ENCODE measurements around the gene RIN3.
A peak's percentile ranks its signal among the peaks of the same experiment; 100 is the strongest.

RIN3 gene

DNA sequence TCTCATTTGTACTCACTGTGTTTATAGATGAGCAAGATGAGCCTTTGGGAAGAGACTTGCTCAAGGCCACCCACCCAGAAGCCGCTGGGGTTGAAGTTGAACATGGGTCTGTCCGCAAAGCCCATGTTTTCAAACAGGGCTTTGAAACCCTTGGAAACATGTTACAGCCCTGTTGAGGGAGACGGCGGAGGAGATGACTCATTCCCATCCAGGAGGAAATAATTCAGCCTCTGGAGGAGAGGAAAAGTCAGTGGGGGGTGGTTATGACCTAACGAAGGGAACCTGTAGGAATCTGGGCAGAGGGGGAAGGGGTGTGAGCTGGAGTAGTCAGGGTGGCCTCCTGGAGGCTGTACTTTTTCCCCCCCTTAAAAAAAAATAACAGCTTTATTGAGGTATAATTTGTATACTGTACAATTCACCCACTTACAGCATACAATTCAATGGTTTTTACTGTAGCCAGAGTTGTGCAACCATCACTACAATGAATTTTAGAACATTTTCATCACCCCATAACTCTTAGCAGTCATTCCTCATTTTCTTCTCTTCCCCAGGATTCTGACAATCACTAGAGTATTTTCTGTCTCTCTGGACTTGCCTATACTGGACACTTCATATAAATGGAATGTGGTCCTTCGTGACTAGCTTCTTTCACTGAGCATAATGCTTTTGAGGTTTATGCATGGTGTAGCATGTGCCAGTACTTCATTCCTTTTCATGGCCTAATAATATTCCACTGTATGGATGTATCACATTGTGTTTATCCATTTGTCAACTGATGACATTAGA lies 1.9 kb upstream of the RIN3 start:
- DNase-seq, result no peak

GRCh38 chr14:92512807-92513203 lies 776 bp upstream of the RIN3 start:
- DNase-seq, result no peak

GRCh38 chr14:92513966-92514843 lies 624 bp downstream of the RIN3 start:
- DNase-seq, result no peak

DNA sequence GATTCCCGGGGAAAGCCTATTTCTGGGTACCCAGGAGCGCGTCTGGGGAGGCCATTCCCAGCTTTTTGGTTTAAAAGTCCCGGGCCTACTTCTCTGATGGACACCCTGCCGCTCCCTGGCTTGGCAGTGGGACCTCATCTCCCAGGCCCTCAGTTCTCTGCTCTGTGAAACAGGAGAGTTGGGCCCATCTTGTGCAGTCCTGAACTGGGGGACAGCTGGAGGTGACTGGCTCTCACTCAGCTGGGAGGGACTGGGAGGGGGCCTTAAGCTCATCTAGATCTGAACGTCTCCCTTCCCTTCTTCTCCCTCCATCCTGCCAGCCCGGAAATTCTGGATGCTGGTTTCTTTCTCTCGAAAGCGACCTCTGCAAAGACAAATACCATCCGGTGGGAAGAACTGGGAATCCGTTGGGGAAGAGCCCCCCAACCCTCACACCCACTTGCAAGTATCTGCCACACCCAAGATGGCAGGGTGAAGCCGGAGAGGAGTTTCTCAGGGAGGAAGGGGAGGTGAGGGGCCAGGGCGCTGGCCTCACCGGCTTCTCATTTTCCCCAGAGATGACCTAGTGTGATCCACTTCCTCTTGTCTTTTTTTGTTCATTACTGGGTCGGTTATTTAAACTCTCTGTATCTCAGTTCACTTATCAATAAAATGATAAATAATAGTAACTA lies 1.4 kb downstream of the RIN3 start:
- no peak for DNase-seq

DNA sequence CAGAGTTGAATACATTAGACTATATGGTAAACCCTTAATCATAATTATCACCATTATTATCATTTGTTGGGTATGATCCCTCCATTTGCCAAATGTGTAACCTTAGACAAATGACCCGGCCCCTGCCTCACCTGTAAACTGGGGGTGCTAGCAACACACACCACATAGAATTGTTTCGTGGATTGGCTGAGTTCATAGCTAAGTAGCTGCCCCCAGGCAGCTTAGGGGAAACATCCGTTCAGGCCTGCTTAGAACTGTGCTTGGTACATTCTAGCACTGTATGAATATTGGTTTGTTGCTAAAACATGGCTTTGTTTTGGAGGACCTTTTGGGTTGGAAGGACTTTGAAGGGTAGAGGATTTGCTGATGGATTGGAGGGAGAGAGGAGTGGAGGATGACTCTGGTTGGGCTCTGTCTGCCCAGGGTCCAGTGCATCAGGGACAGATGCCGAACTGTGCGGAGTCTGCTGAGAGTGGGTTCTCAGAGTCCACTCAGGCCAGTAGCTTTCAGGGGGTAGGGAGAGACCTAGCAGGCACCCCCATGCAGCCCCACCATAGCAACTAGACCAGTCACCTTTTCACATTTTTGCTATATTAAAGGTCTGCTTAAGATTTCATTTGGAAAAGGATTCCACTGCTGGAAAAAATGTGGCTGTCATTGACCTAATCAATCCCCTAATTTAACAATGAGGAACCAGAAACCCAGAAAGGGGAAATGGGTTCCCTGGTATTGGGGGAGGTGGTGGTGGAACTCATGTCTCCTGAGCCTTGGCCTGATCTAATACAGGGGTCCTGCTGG lies 2.2 kb downstream of the RIN3 start:
- DNase-seq, result no peak

DNA sequence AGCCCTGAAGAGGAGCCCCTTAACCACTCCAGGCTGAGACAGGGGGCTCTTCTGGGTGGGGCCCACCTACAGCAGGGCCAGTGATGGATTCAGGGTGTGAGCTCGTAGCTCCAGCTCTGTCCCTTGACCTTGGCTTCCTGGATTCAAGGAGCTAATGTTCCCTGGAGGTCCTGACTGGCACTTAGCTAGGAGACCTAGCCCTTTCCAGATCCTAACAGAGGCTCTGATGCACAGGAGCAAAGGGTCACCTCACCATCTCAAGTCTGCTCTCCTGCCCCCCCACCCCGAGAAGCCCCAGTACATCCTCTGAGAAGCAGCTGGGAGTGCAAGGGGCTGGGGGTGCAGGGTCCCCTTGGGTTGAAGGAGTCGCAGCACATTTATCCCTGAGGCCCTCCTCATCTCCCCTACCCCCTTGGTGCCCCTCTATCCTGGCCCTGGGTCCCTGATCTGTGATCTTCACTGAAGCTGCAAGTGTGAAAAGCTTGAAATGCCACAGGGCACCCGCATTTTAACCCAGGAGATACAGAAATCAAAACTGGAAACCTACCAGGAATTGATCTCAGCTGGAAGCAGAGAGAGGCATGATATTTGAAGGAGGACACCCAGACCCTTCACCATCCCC lies 2.9 kb downstream of the RIN3 start:
- DNase-seq, result no peak

GRCh38 chr14:92516966-92517506 lies 3.5 kb downstream of the RIN3 start:
- no peak for DNase-seq

DNA sequence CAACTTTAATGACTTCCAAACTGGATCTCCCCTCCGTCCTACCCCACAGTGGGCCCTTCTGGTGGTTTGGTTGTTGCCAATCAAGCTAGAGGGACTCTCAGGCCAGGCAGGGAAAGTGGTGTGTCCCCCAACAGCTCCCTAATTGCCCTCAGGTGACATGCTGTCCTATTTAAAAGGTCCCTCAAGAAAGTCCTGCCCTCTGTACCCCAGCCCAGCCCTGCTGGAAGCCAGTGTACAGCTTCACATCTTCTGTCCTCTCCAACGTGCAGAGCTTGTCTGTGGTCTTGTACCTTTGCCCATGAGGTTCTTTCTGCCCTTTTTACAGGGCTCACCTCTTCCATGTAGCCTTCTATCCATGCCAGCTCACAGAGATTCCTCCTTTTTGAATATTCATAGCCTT lies 4.2 kb downstream of the RIN3 start:
- no peak for DNase-seq

DNA sequence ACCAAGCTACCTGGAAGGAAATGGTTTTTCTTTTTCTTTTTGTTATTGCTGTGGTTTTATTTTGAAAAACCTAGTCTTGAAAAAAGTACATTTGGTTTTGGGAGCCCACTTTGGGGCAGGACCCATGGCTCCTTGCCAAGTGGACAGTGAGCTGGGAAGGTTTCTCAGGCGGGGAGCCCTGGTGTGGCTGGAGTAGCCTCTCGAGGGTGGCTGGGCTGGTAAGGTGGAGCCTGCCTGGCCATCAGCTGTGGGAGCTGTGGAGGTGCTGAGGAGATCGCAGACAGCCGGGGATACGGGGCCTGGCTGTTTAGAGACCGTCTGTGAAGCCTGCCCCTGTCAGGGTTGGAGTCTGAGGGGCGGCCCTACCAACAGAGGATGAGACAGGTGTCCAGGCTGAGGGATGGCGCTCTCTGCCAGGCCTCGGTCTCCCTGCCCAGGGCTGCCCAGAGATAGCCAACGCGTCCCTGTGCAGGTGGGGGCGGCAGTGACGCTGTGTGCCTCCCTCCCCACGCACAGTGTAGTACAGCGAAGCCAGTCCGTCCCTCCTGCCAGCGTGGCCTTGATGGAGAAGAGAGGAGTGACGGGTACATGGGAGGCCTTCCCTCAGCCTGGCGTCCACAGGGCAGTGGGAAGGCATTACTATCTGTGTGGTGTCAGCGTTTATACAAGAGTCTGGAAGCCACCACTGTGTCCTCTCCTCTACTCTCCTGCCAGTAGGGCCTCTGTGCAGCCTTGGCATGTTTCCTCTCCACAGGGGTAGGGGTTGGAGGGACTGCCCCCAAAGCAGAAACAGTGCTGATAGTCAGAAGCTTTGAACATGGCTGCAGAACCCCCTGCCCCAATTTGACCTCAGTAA lies 5.9 kb downstream of the RIN3 start:
- no peak for DNase-seq

GRCh38 chr14:92520102-92521057 lies 6.8 kb downstream of the RIN3 start:
- no peak for DNase-seq

- DNase-seq, result no peak
Measured at GRCh38 chr14:92521058-92521415, 7.5 kb downstream of the RIN3 start.

DNA sequence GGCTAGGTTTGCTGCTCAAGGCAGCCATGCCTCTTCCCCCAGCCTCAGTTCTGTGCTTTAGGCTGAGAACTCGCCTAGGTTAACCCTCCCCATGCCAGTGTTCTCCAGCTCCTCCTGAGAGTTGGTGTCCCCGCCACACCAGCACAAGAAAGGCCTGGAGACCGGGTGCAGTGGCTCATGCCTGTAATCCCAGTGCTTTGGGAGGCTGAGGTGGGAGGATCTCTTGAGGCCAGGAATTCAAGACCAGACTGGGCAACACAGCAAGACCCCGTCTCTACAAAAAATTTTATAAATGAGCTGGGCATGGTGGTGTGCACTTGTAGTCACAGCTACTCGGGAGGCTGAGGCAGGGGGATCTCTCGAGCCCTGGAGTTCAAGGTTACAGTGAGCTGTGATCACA lies 10.2 kb downstream of the RIN3 start:
- no peak for DNase-seq

- DNase-seq, result peak; percentile 35
Measured at GRCh38 chr14:92524602-92525185, 11.1 kb downstream of the RIN3 start.

GRCh38 chr14:92525322-92526095 lies 11.9 kb downstream of the RIN3 start:
- no peak for DNase-seq

- DNase-seq, result no peak
Measured at GRCh38 chr14:92527721-92528120, 14.1 kb downstream of the RIN3 start.

- DNase-seq, result no peak
Measured at GRCh38 chr14:92528486-92529100, 15.0 kb downstream of the RIN3 start.

GRCh38 chr14:92529903-92530302 lies 16.3 kb downstream of the RIN3 start:
- no peak for DNase-seq
